D721Med (cell line): ENCODE results near the gene INSM2.
A peak's percentile ranks its signal among the peaks of the same experiment; 100 is the strongest.

ENCODE experiments used
- DNase-seq: peaks from one replicate; pipeline ENCODE4 v3.0.0; 2011; ENCODE audit warnings: low spot score; ENCODE audit not compliant: insufficient read length
- FAIRE-seq: peaks from 2 replicates; lab custom pipeline; 2011; peaks lifted over from hg19 to GRCh38; lab: Jason Lieb, UNC
- TF ChIP-seq, protein P1 (sequence below): IDR thresholded peaks from 2 replicates; pipeline ENCODE4 v1.5.1; 2012; ENCODE audit warnings: mild to moderate bottlenecking, control low read depth; ENCODE audit not compliant: insufficient read depth; ENCODE audit errors: missing control alignments

Gene INSM2

DNA sequence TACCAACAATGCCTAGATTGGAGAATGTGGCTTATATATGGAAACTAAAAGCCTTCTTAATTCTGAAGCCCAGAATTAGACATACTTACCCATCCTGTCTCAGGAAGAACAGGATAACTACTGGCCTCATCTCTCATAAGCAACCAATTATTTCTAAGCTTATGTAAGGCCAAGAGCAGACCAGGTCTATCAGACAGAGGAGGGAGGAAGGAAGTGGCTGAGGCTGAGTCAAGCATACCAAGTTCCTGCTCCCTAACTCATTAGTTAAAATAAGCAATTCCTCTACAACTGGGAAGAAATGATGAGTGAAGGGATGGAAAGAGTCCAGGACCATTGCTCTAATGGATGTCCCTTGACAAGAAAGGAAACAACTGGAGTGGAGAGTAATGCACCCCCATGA lies 27.0 kb upstream of the INSM2 start:
- FAIRE-seq (no peak), DNase-seq (no peak)
- TF ChIP-seq, protein P1, sequence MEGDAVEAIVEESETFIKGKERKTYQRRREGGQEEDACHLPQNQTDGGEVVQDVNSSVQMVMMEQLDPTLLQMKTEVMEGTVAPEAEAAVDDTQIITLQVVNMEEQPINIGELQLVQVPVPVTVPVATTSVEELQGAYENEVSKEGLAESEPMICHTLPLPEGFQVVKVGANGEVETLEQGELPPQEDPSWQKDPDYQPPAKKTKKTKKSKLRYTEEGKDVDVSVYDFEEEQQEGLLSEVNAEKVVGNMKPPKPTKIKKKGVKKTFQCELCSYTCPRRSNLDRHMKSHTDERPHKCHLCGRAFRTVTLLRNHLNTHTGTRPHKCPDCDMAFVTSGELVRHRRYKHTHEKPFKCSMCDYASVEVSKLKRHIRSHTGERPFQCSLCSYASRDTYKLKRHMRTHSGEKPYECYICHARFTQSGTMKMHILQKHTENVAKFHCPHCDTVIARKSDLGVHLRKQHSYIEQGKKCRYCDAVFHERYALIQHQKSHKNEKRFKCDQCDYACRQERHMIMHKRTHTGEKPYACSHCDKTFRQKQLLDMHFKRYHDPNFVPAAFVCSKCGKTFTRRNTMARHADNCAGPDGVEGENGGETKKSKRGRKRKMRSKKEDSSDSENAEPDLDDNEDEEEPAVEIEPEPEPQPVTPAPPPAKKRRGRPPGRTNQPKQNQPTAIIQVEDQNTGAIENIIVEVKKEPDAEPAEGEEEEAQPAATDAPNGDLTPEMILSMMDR: no peak

DNA sequence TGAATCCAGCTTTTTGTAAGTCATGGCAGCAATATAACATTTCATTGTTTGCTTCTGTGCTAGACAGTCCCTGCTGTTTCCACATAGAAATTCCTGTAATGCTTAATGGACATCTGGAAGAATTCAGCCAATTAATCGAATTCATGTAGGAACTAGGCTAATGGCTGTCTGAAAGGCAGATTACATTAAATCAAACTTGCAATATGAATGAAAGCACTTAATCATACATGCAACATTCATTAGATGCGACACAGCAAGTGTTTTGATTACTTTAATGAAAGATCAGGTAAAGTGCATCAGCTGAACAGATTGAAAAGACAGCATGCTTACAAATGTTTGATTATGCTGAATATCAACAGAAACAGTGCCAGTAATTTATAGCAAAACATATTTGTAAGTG lies 24.1 kb upstream of the INSM2 start:
- TF ChIP-seq, protein P1: no peak
- FAIRE-seq (peak; percentile 56), DNase-seq (no peak)

DNA sequence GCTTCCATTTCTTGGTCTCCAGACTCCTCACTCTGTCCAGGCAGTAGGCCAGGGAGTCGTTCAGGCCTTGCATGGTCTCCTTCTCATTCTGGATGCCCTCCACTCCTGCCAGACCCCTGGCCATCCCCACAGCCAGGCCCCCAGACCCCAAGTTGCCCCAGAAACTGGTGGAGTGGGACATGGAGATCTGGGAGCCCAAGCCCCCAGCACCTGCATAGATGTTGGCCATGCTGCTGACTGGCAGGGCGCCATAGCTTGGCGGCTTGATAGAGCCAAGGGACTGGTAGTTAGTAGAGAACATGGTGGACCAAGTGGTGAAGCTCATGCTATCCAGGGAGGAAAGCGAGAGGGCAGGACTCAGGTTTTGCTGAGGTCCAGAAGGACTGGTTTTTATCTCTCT lies 21.2 kb upstream of the INSM2 start:
- TF ChIP-seq, protein P1: no peak
- DNase-seq (no peak), FAIRE-seq (no peak)

DNA sequence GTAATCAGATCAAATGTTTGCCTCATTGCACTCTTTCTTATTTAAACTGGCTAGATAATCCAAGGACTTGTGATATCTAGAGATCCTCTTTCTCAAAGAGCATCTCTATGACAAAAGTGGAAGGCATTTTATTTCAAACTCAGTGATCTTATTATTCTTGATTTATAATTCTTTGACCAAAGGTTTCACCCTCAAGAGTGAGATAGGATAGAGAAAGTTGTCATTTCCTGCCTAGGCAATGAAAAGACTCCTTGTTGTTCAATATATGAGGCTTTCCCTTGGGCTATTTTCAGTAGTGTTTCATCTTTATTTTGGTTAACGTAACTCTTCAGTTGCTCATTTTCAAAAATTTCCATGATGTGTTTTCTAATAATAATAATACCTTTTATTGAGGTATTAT lies 18.0 kb upstream of the INSM2 start:
- TF ChIP-seq, protein P1: no peak
- FAIRE-seq (no peak), DNase-seq (no peak)

DNA sequence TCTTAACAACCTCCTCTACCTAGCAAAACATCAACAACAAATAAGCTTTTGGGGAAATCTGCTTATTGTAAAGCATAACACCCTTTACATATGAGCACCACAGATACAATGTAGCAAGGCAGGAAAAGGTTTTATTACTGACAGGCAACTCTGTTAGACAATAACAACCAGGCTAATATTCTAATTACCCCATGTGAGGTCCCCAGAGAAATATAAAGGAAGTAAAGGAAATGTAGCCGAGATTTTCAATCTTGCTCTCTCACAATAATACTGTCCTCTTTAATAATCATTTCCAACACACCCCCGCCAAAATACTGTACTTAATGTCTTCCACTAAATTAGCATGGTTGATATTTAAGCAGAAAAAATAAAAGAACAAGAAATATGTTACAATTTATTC lies 14.0 kb upstream of the INSM2 start:
- TF ChIP-seq, protein P1: no peak
- DNase-seq (no peak), FAIRE-seq (no peak)

DNA sequence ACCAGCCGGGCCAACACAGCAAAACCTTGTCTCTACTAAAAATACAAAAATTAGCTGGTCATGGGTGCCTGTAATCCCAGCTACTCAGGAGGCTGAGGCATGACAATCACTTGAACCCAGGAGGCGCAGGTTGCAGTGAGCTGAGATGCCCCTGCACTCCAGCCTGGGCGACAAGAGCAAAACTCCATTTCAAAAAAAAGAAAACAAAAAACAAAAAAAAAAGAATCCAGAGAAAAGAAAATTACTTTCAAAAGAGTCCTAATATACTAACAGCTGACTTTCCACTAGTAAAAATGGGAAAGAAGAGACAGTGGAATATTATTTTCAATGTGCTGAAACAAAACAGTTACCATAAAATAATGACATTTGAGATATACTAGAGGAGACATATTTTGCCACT lies 8.3 kb upstream of the INSM2 start:
- TF ChIP-seq, protein P1: no peak
- DNase-seq (no peak), FAIRE-seq (no peak)

DNA sequence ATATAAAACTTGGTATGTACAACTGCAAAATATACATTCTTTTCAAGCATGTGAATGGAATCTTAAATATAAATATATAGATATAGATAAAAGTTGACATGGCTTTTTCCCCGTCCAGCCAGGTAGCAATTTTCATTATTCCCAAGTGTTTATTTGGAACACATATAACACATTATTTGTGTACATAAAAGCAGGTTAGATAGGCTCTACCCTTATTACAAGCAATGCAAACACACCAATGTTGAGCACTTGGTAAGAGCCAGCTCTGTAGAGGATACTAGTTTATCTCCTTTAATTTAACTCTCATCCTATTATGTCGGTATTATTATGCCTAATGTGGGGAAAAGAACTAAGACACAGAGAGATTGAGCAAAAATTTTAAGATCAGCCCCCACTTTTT lies 7.0 kb upstream of the INSM2 start:
- TF ChIP-seq, protein P1: no peak
- FAIRE-seq (no peak), DNase-seq (no peak)
